ENCODE results near the gene COLEC11.
A peak's percentile ranks its signal among the peaks of the same experiment; 100 is the strongest.
"Not testable (repeated sequence)": the region's sequence is repeated elsewhere in the genome, so short reads cannot be mapped to it uniquely, and the experiment has no call there.

COLEC11 gene

DNA sequence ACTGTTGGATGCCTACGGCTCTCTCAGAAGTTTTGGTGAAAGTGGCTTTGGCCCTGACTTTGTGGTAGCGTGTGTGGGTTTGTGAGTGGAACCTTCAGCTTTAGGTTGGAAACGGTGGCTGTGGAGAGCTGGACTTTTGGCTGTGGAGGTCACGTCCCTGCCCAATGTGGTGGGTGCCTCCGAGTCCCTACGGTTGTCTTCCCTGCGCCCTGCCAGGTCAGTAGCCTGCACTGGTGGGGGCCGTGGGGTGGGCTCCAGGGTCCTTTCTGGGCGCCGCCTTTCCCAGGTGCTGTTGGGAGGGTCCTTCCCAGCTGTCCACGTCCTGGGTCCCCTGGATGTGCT, 11.1 kb downstream of the COLEC11 start:
- DNase-seq (ENCODE audit: low spot score), result no peak

DNA sequence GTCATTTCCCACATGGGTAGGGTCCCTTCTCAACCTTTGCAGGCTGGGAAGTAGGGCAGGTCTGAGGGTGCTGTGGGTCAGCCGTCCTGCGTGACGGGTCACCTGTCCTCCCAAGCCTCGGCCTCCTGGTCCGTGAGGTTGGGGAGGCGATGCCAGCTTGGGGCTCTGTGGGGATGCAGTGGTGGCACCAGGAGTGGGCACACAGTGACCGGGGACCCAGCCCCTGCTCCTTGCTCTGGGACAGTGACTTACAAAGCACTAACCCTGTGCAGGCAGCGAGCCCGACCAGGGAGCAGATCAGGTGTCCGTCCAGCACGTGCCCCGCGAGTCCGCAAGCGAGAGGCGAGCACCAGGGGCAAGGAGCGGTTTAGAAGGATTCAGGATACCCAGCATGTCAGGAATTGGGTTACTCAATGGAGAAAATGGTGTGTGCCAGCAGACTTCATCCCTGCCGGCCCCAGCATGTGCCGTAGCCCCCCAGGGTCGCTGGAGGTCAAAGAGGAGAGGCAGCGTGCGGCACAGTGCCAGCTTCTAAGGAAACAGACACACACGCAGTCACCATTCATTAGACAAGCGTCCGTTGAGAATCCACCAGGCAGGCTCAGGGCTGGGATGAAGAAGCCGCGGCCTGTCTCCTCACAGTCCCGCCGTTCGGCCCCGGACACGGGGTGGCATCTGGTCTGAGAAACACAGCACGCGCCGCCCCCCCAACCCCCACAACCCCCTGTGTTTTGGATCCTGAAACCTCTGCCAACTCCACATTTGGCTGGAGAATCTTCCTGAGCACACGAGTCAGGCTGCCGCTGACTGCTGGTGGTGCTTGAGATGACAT, 11.7 kb downstream of the COLEC11 start:
- no peak for DNase-seq (ENCODE audit: low spot score)

DNA sequence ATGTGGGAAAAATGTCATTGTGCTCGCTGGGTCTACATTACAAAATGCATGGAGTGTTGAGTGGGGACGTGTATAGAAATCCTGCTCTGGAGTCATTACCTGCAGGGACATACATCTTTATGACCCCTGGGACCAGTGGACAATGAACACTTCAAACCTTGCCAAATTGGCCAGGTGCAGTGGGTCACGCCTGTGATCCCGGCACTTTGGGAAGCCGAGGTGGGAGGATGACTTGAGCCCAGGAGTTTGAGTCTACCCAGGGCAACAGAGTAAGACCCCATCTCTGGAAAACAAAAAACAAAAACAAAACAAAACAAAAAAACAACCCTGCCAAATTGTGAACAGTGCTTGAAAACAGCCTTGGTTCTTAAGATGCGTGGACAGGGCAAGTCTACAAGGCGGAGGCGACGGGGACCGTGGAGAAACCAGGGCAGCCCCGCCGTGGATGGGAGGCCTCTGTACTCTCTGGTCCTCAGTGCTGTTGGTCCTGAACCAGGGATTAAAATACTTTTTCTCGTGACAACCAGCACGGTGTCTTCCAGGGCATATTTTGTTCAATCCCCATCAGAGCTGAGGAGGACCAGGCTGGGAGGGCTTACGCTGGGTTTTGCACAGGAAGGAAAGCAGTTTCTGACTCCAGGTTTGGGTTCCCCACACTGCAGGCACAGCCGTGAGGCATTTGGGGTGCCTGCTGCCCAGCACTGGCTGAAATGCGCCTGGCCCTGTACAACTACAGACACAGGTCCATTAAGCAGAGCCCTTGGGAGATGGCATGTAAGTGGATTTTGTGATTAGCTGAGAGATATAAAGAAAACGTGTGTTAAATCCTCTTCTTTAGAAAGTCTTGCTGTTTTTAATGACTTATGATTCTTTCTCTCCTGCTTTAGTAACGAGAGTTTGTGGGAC, 13.7 kb downstream of the COLEC11 start:
- no peak for DNase-seq (ENCODE audit: low spot score)

DNA sequence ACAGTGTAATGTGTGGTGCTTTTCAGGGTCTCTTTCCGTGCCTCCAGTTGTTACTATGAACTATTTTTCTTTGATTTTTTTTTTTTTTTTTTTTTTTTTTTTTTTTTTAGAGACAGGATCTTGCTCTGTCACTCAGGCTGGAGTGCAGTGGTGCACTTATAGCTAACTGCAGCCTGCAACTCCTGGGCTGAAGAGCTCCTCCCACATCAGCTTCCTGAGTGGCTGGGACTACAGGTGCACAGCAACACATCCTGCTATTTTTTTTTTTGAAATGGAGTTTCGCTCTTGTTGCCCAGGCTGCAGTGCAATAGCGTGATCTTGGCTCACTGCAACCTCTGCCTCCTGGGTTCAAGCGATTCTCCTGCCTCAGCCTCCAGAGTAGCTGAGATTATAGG, 14.4 kb downstream of the COLEC11 start:
- DNase-seq (ENCODE audit: low spot score), result not testable (repeated sequence)

DNA sequence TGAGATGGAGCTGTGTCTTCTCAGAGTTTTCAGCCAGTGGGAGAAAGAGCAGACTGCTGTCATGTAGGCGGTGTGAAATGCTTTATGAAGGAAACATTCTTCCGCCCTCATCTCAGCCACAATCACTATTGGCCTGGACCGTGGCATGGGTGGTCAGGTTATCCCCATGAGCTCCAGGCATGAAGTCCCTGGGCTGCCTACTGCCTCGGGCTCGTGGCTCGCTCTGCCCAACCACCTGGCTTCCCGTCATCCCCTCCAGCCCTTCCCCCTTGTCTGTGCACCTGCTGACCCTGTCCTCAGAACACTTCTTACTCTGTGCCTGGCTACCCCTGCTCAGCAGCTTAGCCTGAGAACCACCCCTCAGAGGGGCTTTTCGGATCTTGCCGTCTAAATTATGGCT, 15.5 kb downstream of the COLEC11 start:
- DNase-seq (ENCODE audit: low spot score), result no peak

GRCh38 chr2:3610881-3611505, 16.1 kb downstream of the COLEC11 start:
- DNase-seq (ENCODE audit: low spot score), result no peak

DNA sequence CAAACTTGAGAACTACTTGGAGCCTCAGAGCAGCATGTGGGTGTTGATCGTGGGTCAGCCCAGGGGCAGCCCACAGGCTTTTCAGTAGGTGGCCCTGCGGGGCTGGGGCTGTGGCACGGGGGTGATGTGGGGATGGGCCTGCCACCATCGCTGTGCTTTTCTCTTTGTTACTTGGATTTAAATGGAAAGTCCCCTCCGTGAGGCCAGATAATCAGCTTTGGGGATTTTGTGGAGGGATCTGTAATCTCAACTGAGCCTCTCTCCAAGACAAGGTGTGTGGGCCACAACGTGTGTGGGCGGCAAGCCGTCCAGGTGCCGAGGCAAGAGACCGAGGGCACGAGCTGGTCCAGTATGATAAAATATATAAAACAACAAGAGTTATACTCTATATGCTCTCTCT, 16.7 kb downstream of the COLEC11 start:
- DNase-seq (ENCODE audit: low spot score), result no peak

DNA sequence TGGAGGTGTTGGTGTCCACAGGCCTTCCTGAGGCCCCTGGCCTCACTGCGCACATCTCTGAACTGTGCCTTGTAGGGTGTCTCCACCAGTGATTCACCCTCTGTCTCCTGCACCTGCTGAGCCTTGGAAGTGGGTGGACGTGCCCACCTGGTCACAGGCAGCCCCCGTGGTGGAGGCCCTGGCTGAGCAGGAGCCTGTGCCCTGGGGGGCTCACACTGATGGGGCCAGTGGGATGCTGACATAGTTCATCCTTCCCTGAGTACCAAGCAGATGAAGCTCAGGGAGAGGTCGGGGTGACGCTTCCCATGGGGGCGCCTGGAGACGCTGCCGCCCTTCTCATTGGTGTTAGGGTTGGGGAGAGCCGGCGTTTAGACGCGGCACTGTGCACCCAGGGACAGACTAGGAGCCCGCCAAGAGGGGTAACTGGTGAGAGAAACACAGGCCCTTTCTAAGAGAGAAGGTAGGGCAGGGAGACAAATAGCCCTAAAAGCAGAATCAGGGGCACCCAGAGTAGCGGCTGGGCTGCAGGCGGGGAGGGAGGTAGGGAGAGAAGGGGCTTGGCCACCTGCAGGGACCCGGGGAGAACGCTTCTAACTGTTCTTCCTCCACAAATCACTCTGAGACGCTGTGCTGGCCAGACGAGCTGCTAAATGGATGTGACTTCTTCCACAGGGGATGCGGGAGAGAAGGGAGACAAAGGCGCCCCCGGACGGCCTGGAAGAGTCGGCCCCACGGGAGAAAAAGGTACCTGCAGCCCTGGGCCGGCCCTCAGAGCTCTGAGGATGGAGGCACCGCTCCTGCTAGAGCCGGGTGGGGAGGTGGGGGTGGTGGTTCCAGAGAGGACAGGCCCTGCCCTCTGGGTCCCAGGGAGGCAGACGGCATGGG, 18.0 kb downstream of the COLEC11 start:
- no peak for DNase-seq (ENCODE audit: low spot score)

- no peak for DNase-seq (ENCODE audit: low spot score)
These were observed 18.6 kb downstream of the COLEC11 start for GRCh38 chr2:3613524-3613905.

DNA sequence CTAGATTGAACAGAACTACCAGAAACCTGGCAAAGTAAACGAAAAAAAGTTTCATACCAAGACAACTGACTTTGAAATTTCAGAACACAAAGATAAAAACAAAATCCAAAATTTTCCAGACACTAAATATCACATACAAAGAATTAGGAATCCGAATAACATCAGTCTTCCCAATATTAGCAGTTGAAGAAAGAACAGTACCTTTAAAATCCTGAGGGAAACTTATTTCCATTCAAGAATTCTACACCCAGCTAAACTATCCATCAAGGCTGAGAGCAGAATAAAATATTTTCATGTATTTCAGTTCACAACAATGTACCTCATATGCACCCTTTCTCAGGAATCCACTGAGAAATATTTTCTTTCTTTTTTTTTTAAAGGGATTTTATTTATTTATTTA, 19.8 kb downstream of the COLEC11 start:
- DNase-seq (ENCODE audit: low spot score), result not testable (repeated sequence)

- DNase-seq (ENCODE audit: low spot score), result not testable (repeated sequence)
These were observed 20.8 kb downstream of the COLEC11 start for GRCh38 chr2:3615541-3616200.

DNA sequence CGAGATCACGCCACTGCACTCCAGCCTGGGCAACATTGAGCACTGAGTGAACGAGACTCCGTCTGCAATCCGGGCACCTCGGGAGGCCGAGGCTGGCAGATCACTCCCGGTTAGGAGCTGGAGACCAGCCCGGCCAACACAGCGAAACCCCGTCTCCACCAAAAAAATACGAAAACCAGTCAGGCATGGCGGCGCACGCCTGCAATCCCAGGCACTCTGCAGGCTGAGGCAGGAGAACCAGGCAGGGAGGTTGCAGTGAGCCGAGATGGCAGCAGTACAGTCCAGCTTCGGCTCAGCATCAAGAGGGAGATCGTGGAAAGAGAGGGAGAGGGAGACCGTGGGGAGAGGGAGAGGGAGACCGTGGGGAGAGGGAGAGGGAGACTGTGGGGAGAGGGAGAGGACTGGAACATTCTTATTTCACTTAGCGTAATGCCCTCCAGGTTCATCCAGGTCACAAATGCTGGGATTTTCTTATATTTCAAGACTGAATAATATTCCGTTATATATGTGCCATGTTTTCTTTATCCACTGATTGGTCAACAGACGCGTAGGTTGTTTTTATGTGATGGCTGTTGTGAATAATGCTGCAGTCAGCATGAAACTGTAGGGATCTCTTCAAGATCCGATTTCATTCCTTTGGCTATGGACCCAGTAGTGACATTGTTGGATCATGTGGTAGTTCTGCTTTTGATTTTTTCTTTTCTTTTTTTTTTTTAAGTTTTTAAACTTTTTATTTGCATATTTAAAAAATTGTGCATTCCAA, 21.7 kb downstream of the COLEC11 start:
- not testable (repeated sequence) for DNase-seq (ENCODE audit: low spot score)

DNA sequence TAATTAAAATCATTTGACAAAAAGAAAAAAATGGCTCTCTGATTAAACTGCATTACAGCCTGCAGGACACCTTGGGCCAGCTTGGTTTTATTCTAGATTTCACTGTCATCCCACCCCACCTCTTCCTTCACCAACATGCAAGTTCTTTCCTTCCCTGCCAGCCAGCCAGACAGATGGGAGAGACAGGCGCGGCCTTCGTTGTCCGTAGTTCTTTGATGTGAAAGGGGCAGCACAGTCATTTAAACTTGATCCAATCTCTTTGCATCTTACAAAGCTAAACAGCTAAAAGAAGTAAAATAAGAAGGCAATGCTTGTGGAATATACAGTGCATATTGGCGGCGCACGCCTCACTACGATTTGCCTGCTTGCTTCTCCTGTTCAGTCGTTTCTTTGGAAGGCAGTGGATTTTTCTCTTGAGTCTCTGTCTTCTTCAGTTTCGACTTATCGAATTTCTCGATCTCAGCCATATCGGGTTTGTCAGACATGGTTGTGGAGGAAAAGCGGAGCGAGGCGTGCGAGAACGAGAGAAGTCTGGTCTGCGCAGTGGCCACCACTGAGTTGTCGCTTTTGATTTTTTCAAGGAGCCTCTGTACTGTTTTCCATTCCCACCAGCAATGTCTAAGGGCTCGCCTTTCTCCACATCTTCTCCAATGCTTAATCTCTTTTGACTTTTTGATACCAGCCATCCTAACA, 22.4 kb downstream of the COLEC11 start:
- DNase-seq (ENCODE audit: low spot score), result no peak

GRCh38 chr2:3618367-3618766, 23.5 kb downstream of the COLEC11 start:
- no peak for DNase-seq (ENCODE audit: low spot score)

DNA sequence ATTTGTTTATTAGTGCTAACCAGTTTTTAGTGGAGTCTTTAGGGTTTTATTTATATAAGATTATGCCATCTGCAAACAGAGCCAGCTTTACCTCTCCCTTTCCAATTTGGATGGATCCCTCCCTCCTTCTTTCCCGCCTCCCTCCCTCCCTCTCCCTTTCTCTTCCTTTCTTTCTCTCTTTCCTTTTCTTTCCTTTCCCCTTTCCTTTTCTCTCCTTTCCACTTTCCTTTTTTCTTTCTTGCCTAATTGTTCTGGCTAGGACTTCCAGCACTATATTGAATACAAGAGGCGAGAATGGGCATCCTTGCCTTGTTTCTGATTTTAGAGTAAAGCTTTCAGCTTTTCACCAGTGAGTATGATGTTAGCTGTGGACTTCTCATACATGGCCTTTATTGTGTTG, 24.1 kb downstream of the COLEC11 start:
- no peak for DNase-seq (ENCODE audit: low spot score)

DNA sequence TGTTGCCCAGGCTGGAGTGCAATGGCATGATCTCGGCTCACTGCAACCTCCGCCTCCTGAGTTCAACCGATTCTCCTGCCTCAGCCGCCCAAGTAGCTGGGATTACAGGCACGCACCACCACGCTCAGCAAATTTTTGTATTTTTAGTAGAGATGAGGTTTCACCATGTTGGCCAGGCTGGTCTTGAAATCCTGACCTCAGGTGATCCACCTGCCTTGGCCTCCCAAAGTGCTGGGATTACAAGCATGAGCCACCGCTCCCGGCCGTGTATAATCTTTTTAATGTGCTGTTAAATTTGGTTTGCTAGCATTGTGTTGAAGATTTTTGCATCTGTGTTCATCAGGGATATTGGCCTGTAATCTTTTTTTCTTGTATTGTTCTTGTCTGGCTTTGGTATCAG, 24.7 kb downstream of the COLEC11 start:
- DNase-seq (ENCODE audit: low spot score), result not testable (repeated sequence)

- DNase-seq (ENCODE audit: low spot score), result peak; percentile 62
These were observed 25.9 kb downstream of the COLEC11 start for GRCh38 chr2:3620834-3621233.

- DNase-seq (ENCODE audit: low spot score), result no peak
These were observed 28.1 kb downstream of the COLEC11 start for GRCh38 chr2:3622967-3623366.

- no peak for DNase-seq (ENCODE audit: low spot score)
These were observed 29.3 kb downstream of the COLEC11 start for GRCh38 chr2:3624059-3624794.
